KMS-11 (cell line): ENCODE data around the gene NTN3.

Experiments
- H2AFZ ChIP-seq: fragments of 200-600 bp; sonication (generic); 2 replicates; pipeline ENCODE4 v1.6.1; 2016; ENCODE audit warnings: antibody characterized with exemption, mixed run types, low read depth
- H3K27ac ChIP-seq: fragments of 200-600 bp; sonication (generic); 2 replicates; pipeline ENCODE4 v1.6.1; 2016; ENCODE audit warnings: mild to moderate bottlenecking, mixed run types
- H3K27me3 ChIP-seq: fragments of 200-600 bp; sonication (generic); 2 replicates; pipeline ENCODE4 v1.6.1; 2017; ENCODE audit warnings: mild to moderate bottlenecking, low read depth, mixed run types, moderate library complexity; ENCODE audit not compliant: insufficient read depth
- H3K36me3 ChIP-seq: fragments of 200-600 bp; sonication (generic); 2 replicates; pipeline ENCODE4 v1.6.1; 2017; ENCODE audit warnings: mild to moderate bottlenecking, mixed run types; ENCODE audit not compliant: insufficient read depth
- H3K4me1 ChIP-seq: fragments of 200-600 bp; sonication (generic); 2 replicates; pipeline ENCODE4 v1.6.1; 2016; ENCODE audit warnings: mild to moderate bottlenecking, low read depth, mixed run types; ENCODE audit not compliant: poor library complexity, severe bottlenecking
- H3K4me2 ChIP-seq: fragments of 200-600 bp; sonication (generic); 2 replicates; pipeline ENCODE4 v1.7.0; 2016; ENCODE audit warnings: mild to moderate bottlenecking, mixed run types
- H3K4me3 ChIP-seq: fragments of 200-600 bp; sonication (generic); IDR thresholded peaks from 2 replicates; pipeline ENCODE4 v1.6.1; 2017; ENCODE audit warnings: low read depth, low read length, mixed read lengths; ENCODE audit not compliant: insufficient read depth
- H3K79me2 ChIP-seq: fragments of 200-600 bp; sonication (generic); 2 replicates; pipeline ENCODE4 v1.6.1; 2016; ENCODE audit warnings: low read depth, mixed run types; ENCODE audit not compliant: insufficient read depth
- H3K9ac ChIP-seq: fragments of 200-600 bp; sonication (generic); 2 replicates; pipeline ENCODE4 v1.6.1; 2016; ENCODE audit warnings: mild to moderate bottlenecking, mixed run types
- H4K20me1 ChIP-seq: fragments of 200-600 bp; sonication (generic); 2 replicates; pipeline ENCODE4 v1.6.1; 2016; ENCODE audit warnings: mild to moderate bottlenecking, mixed run types; ENCODE audit not compliant: insufficient read depth
- TF ChIP-seq, protein P1 (sequence below): fragments of 200-600 bp; sonication (generic); conservative IDR thresholded peaks from 2 replicates; pipeline ENCODE4 v1.6.1; 2017; ENCODE audit warnings: low read depth, mild to moderate bottlenecking, antibody characterized with exemption, low read length, moderate library complexity, mixed read lengths

NTN3 gene

DNA sequence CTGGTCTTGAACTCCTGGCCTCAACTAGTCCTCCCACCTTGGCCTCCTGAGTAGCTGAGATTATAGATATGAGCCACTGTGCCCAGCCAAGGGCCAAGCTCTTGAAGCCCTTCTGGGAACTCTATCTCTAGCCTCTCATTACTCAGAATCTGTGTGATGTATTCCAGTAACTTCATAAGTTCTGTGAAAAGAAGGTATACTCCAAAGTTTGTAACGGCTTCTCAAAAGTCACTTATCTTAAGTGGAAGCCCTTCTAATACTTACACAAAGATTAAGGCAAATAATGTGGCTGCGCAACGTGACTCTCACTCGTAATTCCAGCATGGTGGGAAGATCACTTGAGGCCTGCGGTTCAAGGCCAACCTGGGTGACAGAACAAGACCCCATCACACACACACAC, 23.5 kb downstream of the NTN3 start:
- Histone ChIP-seq H3K9ac (no peak overlapping the region), H3K4me1 (no peaks in the 10 kb centered on the region), H4K20me1 (no peaks in the 10 kb centered on the region), H3K4me2 (no peak overlapping the region), H3K27me3 (no peaks in the 10 kb centered on the region), H3K36me3 (no peaks in the 10 kb centered on the region), H2AFZ (no peak overlapping the region), H3K4me3 (no peak overlapping the region), H3K27ac (no peak overlapping the region), H3K79me2 (no peaks in the 10 kb centered on the region)
- TF ChIP-seq, protein P1, sequence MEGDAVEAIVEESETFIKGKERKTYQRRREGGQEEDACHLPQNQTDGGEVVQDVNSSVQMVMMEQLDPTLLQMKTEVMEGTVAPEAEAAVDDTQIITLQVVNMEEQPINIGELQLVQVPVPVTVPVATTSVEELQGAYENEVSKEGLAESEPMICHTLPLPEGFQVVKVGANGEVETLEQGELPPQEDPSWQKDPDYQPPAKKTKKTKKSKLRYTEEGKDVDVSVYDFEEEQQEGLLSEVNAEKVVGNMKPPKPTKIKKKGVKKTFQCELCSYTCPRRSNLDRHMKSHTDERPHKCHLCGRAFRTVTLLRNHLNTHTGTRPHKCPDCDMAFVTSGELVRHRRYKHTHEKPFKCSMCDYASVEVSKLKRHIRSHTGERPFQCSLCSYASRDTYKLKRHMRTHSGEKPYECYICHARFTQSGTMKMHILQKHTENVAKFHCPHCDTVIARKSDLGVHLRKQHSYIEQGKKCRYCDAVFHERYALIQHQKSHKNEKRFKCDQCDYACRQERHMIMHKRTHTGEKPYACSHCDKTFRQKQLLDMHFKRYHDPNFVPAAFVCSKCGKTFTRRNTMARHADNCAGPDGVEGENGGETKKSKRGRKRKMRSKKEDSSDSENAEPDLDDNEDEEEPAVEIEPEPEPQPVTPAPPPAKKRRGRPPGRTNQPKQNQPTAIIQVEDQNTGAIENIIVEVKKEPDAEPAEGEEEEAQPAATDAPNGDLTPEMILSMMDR = no peak

DNA sequence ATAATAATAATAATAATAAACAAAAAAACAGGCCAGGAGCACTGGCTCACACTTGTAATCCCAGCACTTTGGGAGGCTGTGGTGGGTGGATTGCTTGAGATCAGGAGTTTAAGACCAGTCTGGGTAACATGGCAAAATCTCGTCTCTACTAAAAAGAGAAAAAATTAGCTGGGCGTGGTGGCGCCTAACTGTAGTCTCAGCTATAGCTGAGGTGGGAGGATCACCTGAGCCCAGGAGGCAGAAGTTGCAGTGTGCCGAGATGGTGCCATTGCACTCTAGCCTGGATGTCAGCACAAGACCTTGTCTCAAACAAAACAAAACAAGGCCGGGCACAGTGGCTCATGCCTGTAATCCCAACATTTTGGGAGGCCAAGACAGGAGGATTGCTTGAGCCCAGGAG, 23.9 kb downstream of the NTN3 start:
- Histone ChIP-seq H3K4me2 (no peak overlapping the region), H3K9ac (no peak overlapping the region), H4K20me1 (no peaks in the 10 kb centered on the region), H3K27me3 (no peaks in the 10 kb centered on the region), H3K27ac (no peak overlapping the region), H3K79me2 (no peaks in the 10 kb centered on the region), H2AFZ (no peak overlapping the region), H3K36me3 (no peaks in the 10 kb centered on the region), H3K4me1 (no peaks in the 10 kb centered on the region), H3K4me3 (no peak overlapping the region)
- TF ChIP-seq, protein P1 = no peak

DNA sequence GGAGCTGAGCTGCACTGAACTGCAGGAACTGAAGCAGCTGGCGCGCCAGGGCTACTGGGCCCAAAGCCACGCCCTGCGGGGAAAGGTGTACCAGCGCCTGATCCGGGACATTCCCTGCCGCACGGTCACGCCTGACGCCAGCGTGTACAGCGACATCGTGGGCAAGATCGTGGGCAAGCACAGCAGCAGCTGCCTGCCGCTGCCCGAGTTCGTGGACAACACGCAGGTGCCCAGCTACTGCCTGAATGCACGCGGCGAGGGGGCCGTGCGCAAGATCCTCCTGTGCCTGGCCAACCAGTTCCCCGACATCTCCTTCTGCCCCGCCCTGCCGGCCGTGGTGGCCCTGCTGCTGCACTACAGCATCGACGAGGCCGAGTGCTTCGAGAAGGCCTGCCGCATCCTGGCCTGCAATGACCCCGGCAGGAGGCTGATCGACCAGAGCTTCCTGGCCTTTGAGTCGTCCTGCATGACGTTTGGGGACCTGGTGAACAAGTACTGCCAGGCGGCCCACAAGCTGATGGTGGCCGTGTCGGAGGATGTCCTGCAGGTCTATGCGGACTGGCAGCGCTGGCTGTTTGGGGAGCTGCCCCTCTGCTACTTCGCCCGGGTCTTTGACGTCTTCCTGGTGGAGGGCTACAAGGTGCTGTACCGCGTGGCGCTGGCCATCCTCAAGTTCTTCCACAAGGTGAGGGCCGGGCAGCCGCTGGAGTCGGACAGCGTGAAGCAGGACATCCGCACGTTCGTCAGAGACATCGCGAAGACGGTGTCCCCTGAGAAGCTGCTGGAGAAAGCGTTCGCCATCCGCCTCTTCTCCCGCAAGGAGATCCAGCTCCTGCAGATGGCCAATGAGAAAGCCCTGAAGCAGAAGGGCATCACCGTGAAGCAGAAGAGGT, 25.4 kb downstream of the NTN3 start:
- Histone ChIP-seq H3K79me2 (no peaks in the 10 kb centered on the region), H2AFZ (no peak overlapping the region), H3K27me3 (no peaks in the 10 kb centered on the region), H3K4me2 (no peak overlapping the region), H3K9ac (no peak overlapping the region), H3K27ac (no peak overlapping the region), H3K4me1 (no peaks in the 10 kb centered on the region), H4K20me1 (no peaks in the 10 kb centered on the region), H3K36me3 (no peaks in the 10 kb centered on the region), H3K4me3 (no peak overlapping the region)
- TF ChIP-seq, protein P1 = no peak

DNA sequence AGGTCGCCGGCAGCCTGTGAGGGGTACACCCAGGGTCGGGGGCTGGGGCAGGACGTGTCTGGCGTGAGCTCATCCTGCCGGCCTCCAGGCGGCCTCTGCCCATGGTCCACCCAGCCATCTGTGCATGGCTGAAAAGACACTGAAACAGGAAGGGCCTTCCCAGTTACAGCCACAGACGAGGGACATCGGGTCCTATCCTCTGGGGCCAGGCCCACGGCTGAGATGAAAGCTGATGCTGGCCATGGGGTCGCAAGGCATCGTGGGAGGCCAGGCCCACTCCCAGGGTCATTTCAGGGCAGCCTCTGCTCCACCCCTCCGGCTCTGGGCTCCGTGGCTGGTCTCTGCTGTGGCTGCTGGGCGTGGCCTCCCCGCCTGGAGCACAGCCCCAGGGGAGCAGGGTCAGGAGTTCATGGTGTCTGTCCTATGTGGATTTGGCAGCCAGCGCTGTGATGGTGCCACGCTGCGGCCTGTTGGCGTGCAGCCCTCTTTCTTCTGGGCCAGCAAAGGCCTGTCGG, 26.1 kb downstream of the NTN3 start:
- TF ChIP-seq, protein P1 = no peak
- no peaks in the 10 kb centered on the region for H4K20me1 ChIP-seq
- no peaks in the 10 kb centered on the region for H3K36me3 ChIP-seq
- H3K27me3 ChIP-seq = no peaks in the 10 kb centered on the region
- H3K4me1 ChIP-seq = no peaks in the 10 kb centered on the region
- no peak overlapping the region for H3K4me2 ChIP-seq
- H3K27ac ChIP-seq = no peak overlapping the region; the same call in 1 of the 2 replicates
- no peak overlapping the region for H2AFZ ChIP-seq
- no peak overlapping the region for H3K4me3 ChIP-seq
- H3K9ac ChIP-seq = no peak overlapping the region
- H3K79me2 ChIP-seq = no peaks in the 10 kb centered on the region
